ENCODE measurements around the gene MAMSTR. TPM values are rescaled to one million over a fixed set of nuclear protein-coding genes. Genes with fewer than 3 reads are reported as not detected.

The MAMSTR gene
- total and polyA plus RNA-seq, 9 donors, result 1.3 to 17.1 (median 10.7) TPM

GRCh38 chr19:48755787-48756186 is 36.3 kb upstream of the MAMSTR start:
- H3K4me1 ChIP-seq (ENCODE audit: insufficient read depth), result peaks cover 2% of the 10 kb centered on the region
- 52 to 73% (median 55%) methylated on average over 5 of the region's 5 CpGs for WGBS, 3 donors
- TF ChIP-seq POLR2A (IDR thresholded peaks at IDR 0.05) (no peak), CTCF (IDR thresholded peaks at IDR 0.05) (no peak), EP300 (IDR thresholded peaks at IDR 0.05) (no peak)
- no peaks in the 10 kb centered on the region for H3K36me3 ChIP-seq
- DNase-seq, result no peak
- H3K27me3 ChIP-seq, result no peaks in the 10 kb centered on the region
- intact Hi-C loops (cut with DNase I), result no loop called here
- H3K4me3 ChIP-seq, result no peak overlapping the region
- no peak overlapping the region for H3K27ac ChIP-seq
- H3K9me3 ChIP-seq, result no peaks in the 10 kb centered on the region

- Histone ChIP-seq H3K27ac (no peak within 1 kb of the TSS), H3K9me3 (no peaks in the 10 kb centered on the region), H3K4me3 (no peak within 1 kb of the TSS), H3K4me1 (ENCODE audit: insufficient read depth) (peaks cover 2% of the 10 kb centered on the region), H3K36me3 (no peaks in the 10 kb centered on the region), H3K27me3 (no peaks in the 10 kb centered on the region)
- no peak for DNase-seq
- WGBS, 3 donors, result 55 to 83% (median 69%) methylated on average over 4 of the region's 4 CpGs
- intact Hi-C loops (cut with DNase I), result no loop called here
- TF ChIP-seq POLR2A (IDR thresholded peaks at IDR 0.05) (no peak), CTCF (IDR thresholded peaks at IDR 0.05) (no peak), EP300 (IDR thresholded peaks at IDR 0.05) (no peak)
Measured at GRCh38 chr19:48755084-48755641, 35.6 kb upstream of the MAMSTR start, which contains the start of gene FGF21. Gene FGF21, plus strand, starts transcription at chr19:48755524. Its CDS starts 713 bp downstream, at chr19:48756237.

GRCh38 chr19:48752496-48753365 is 33.2 kb upstream of the MAMSTR start, which contains the start of gene FUT1:
Gene FUT1, minus strand, starts transcription at chr19:48752641. Its CDS starts 1,360 bp downstream, at chr19:48751281.
- 1 to 6% (median 2%) methylated on average over 59 to 73 of the region's 73 CpGs for WGBS, 3 donors
- intact Hi-C loops (cut with DNase I), result no loop called here
- peak within 1 kb of the TSS; percentile 9 for H3K4me3 ChIP-seq
- TF ChIP-seq POLR2A (IDR thresholded peaks at IDR 0.05) (no peak), CTCF (IDR thresholded peaks at IDR 0.05) (no peak), EP300 (IDR thresholded peaks at IDR 0.05) (no peak)
- no peaks in the 10 kb centered on the region for H3K9me3 ChIP-seq
- no peaks in the 10 kb centered on the region for H3K36me3 ChIP-seq
- peaks cover 2% of the 10 kb centered on the region for H3K4me1 ChIP-seq (ENCODE audit: insufficient read depth)
- DNase-seq, result no peak
- no peak within 1 kb of the TSS for H3K27ac ChIP-seq
- no peaks in the 10 kb centered on the region for H3K27me3 ChIP-seq

- Histone ChIP-seq H3K4me1 (ENCODE audit: insufficient read depth) (peaks cover 2% of the 10 kb centered on the region), H3K36me3 (no peaks in the 10 kb centered on the region), H3K27me3 (no peaks in the 10 kb centered on the region), H3K4me3 (peak overlapping the region; percentile 9), H3K9me3 (no peaks in the 10 kb centered on the region), H3K27ac (no peak overlapping the region)
- TF ChIP-seq CTCF (IDR thresholded peaks at IDR 0.05) (no peak), EP300 (IDR thresholded peaks at IDR 0.05) (no peak), POLR2A (IDR thresholded peaks at IDR 0.05) (no peak)
- DNase-seq, result no peak
- 14 to 20% (median 16%) methylated on average over 20 of the region's 20 CpGs for WGBS, 3 donors
- intact Hi-C loops (cut with DNase I), result no loop called here
Measured at GRCh38 chr19:48751845-48752495, 32.4 kb upstream of the MAMSTR start.

Data from ovary (tissue), 9 donors.